Stimulated activated CD8-positive, alpha-beta memory T cell treated with anti-CD3 and anti-CD28 coated beads, Interleukin-4, amount 100 ng/mL, for 24 hours (primary cell): ENCODE measurements around the gene FBP1.
"Not testable (repeated sequence)": the region's sequence is repeated elsewhere in the genome, so short reads cannot be mapped to it uniquely, and the experiment has no call there.

Experiments used
- DNase-seq: peaks from one replicate; pipeline ENCODE4 v3.0.0-alpha.2; 2020; ENCODE audit warnings: low read depth

FBP1 gene

DNA sequence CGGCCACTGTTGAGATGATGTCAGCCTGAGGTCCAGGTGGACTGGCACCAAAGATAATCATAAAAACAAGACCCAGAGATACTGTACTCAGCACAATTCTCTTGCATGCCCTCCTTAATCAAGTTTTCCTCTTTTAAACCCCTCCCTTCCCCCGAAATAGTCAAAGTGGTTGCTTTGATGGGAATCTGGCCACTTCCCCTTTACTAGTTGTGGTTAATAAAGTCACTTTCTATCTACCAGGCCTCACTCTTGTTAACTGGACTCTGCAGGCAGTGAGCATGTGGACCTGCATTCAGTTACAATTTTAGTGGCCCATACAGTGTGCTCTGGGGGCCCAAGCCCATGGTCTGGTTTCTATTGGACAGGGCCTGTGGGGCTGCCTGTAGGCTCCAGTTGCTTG is 63.2 kb downstream of the FBP1 start:
- DNase-seq, result no peak

DNA sequence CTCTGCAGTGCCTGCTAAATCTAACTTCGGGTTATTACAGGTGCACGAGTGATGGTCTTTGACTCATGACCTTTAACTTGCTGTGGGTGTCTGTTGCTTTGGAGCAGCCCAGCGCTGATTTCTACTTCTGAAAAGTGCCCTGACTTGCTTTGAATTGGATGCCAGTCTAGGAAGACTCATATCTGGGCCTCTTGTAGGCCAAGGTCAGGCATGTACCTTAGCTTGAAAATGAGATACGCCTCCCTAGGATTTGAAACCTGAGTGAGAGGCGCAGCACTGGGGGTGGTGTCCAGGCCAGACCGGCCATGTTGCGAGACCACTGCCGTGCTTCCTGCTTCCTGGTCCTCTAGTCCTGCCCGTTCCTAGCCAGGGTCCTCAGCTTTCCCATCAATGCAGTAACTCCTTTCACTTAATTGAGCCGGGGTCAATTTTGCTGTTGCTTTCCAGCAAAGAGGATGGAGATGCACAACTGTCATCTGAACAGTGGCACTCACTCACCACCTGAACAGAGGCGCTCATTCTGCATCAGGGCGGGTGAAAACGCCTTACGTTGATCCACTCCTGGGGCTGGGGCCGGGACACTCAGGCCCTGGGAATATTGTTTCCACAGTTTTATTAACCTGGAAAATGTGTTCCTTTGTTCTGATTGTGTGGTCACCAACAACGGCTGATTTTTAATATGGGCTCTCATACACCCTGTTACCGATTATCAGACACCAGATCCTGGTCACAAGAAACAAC is 70.2 kb downstream of the FBP1 start:
- DNase-seq, result no peak

DNA sequence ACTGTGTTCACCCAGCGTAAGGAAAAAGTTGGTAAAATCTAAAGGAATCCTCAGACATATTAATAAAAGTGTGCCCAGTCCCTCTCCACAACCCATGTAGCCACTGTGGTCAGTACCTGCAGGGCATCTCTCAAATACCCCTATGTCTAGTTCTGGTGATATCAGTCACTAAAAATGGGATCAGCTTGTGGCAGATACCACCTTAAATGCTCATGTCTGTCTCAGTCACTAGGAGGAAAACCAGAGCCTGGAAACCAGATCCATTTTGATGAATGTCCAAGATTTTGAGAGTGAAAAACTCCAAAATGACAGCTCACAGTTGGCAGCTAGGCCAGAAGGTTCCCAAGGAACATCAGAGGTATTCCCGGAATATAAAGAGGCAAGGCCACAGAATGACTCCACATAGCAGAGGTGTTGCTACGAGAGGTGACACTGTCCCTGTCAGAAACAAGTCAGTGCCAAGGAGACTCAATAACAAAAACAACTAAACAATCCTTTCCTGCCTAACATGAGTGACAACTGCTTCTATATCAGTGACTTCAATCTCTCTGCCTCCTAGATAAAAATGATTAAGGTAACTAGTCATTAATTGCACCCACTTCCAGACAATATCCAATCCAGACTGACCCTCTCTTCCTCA is 70.9 kb downstream of the FBP1 start:
- no peak for DNase-seq

DNA sequence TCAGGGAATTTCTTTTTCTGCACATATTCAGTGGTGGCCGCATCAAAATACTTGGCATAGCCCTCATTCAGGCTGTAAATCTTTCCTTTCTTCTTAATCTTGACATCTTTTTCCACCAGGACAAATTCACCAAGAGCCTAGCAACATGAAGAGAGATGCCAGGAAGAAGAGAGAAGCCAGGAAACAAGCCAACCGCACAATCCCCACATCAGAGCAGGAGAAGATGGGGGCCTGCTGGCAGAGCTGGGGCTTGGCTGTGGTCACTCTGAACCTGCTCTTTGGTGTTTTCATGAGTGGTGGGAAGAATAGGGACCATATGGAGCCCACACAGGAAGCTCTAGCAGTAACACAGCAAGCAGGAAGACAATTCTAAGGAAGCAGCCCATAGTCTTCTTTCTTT is 72.0 kb downstream of the FBP1 start:
- DNase-seq, result no peak

DNA sequence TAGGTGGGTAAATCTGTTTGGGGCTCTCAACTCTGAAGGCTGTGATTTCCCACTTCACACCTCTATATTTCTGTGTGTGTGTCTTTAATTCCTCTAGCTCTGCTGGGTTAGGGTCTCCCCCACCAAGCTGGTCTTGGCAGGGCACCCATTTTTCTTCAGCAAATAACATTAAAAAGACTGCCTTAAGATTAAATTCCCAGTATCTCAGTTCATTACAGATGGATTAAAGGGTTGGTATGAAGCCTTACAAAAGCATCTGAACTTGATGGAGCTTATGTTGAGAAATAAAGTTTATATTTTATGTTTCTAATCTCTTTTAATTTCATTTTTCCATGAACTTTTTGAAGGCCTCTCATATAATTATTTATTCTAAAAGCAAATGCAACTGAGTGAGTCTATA is 72.8 kb downstream of the FBP1 start:
- DNase-seq, result no peak

DNA sequence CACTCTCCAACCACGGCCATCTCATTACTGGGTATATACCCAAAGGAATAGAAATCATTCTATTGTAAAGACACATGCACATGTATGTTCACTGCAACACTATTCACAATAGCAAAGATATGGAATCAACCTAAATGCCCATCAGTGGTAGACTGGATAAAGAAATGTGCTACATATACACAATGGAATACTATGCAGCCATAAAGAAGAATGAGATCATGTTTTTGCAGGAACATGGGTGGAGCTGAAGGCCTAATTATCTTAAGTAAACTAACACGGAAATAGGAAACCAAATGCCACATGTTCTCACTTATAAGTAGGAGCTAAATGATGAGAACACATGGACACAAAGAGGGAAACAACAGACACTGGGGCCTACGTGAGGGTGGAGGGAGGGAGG is 75.0 kb downstream of the FBP1 start:
- not testable (repeated sequence) for DNase-seq

DNA sequence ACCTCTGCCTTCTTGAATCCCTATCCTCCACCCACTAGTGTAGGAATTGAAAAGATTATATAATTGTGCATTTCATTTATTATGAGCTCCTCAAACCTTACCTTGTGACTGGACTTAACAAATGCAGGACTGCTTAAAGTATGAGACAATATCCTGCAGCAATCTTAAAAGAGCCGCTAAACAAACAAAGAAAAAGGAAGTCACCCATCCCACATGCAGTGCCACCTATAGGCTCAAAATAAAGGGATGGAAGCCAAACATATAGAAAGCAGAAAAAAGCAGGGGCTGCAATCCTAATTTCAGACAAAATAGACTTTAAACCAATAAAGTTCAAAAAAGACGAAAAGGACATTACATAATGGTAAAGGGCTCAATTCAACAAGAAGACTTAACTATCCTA is 75.8 kb downstream of the FBP1 start:
- DNase-seq, result no peak

DNA sequence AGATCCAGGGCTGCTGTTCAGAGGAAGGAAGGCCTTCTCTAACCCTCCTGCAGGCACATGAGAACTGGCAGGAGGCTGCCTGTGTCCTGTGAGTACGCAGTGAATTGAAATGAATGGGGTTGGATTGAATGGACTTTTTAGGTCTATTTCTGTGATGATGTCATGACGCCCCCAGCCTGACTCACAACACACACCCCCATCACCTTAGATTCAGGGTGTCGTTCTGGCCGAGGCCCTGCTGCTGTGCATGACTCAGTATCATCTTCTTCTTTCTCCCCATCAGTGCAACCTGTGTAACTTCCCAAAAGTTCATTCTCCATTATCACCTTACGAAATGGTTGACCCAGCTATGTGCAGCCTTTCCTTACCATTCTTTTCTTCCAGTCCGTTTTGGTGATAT is 79.1 kb downstream of the FBP1 start:
- no peak for DNase-seq

DNA sequence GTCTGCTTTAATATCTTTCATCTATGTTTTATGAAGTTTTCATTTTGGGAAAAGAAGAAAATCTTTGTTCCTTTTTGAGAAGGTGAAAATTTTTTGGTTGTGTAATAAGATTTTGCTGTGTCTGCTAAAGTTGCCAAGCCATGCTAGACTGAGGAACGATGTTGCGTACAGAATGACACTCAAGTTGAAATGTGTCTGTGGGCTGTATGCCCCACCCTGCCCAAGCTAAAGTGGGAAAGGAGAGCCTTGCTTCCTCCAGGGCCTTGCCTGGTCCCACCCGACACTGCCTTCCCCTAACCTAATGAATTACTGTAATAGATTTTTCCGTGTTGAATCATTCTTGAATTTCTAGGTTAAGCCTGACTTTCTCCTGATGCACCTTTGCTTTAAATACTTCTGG is 81.9 kb downstream of the FBP1 start:
- DNase-seq, result no peak

DNA sequence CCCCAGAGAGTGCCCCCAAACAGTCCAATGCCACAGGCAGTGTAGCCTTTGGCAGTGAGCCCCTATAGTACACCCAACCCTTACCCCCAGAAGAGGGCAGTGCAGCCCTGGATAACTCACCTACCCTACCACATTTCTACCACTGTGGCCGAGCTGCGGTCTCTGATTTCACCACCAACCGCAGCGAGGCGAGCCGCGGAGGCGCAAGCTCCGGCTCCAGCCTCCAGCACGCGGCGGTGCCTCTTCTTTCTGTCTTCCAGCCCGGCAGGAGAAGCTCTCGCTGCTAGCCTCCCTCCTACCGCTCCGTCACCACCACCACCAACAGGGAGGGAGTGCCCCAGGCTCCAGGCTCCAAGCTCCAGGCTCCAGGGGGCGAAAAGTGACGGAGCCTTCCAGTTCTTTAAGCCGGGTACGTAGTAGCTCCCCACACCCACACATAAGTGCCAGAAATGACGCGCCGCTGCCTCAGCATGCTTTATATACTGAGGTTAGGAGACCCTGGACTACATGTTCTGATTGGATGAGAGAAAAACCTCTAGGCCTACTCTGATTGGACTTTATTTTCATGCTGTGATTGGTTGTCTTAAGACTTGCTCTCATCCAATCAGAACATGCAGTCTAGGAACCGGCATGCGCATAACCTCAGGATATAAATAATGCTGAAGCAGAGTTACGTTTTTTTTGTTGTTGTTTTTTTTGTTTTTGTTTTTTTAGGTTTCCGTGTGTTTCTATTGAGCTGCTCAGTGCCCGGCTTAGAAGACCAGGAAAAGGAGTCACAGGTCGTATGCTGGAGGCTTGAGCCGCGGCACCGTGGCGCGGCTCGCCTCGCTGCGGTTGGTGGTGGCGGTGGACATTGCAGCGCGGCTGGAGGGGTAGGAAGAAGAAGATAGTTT is 84.6 kb downstream of the FBP1 start, which contains the start of gene PCAT7:
Gene PCAT7, plus strand, starts transcription at position 645 of the 893 bp plus-strand sequence.
- no peak for DNase-seq

- no peak for DNase-seq
Measured at GRCh38 chr9:94554078-94554438, 85.3 kb downstream of the FBP1 start.
